IMR-90 (cell line): ENCODE measurements around the gene OPN4. TPM values are rescaled to one million over a fixed set of nuclear protein-coding genes. Genes with fewer than 3 reads are reported as not detected.

Experiments used
- ATAC-seq: fragments of 200-7000 bp; cut with Tn5 transposase; 2 replicates; pipeline ENCODE4 v1.9.1; 2020; ENCODE audit warnings: low read depth, mild to moderate bottlenecking, moderate library complexity
- BruUV-seq: library from RNA; stranded (reverse); fragments of 400-500 nt; replicated peaks from 2 replicates; lab custom pipeline; 2021; lab: Mats Ljungman, UMichigan
- CTCF ChIA-PET: fragments of 300-600 bp; formaldehyde crosslinking; extraction: SDS; loops from one replicate; lab custom pipeline; 2021; ENCODE audit warnings: antibody characterized with exemption; lab: Yijun Ruan, JAX
- POLR2A ChIA-PET: fragments of 300-600 bp; sonication (Branson Sonifier 250); formaldehyde crosslinking; loops from one replicate; lab custom pipeline; 2022; ENCODE audit warnings: antibody characterized with exemption; ENCODE audit not compliant: unreplicated experiment; lab: Charles Lee
- DNase-seq: peaks from one replicate; pipeline ENCODE4 v3.0.0; 2013
- H2AFZ ChIP-seq: replicated peaks from 2 replicates; pipeline ENCODE3; 2013; ENCODE audit warnings: low read length, mild to moderate bottlenecking; ENCODE audit not compliant: poor library complexity
- H2AK5ac ChIP-seq: 2 replicates; pipeline ENCODE4 v1.6.1; 2013; ENCODE audit warnings: low read depth, low read length, inconsistent platforms
- H2AK9ac ChIP-seq: replicated peaks from 2 replicates; pipeline ENCODE3; 2013; ENCODE audit warnings: mild to moderate bottlenecking, low read depth, low read length, moderate library complexity; ENCODE audit not compliant: poor library complexity
- H2BK120ac ChIP-seq: 2 replicates; pipeline ENCODE4 v1.6.1; 2013; ENCODE audit warnings: low read depth, low read length, inconsistent platforms
- H2BK15ac ChIP-seq: 3 replicates; pipeline ENCODE4 v1.6.1; 2013; ENCODE audit warnings: low read depth, low read length, inconsistent platforms
- H2BK20ac ChIP-seq: 2 replicates; pipeline ENCODE4 v1.6.1; 2013; ENCODE audit warnings: low read depth, mild to moderate bottlenecking, inconsistent platforms, low read length, moderate library complexity
- H2BK5ac ChIP-seq: 2 replicates; pipeline ENCODE4 v1.6.1; 2013; ENCODE audit warnings: mild to moderate bottlenecking, low read depth, low read length, inconsistent platforms; ENCODE audit not compliant: poor library complexity, severe bottlenecking
- H3K14ac ChIP-seq: replicated peaks from 2 replicates; pipeline ENCODE4 v1.6.1; 2013; ENCODE audit warnings: low read depth, low read length, inconsistent platforms
- H3K18ac ChIP-seq: 2 replicates; pipeline ENCODE4 v1.6.1; 2013; ENCODE audit warnings: low read depth, low read length, control low read depth
- H3K23ac ChIP-seq: 2 replicates; pipeline ENCODE4 v1.6.1; 2013; ENCODE audit warnings: low read depth, low read length, inconsistent platforms
- H3K27ac ChIP-seq: 2 replicates; pipeline ENCODE4 v1.5.1; 2013; ENCODE audit warnings: mild to moderate bottlenecking, control low read depth, low read length; ENCODE audit not compliant: insufficient read depth
- H3K27me3 ChIP-seq: 2 replicates; pipeline ENCODE4 v1.6.1; 2013; ENCODE audit warnings: low read length; ENCODE audit not compliant: control insufficient read depth, insufficient read depth
- H3K36me3 ChIP-seq: 2 replicates; pipeline ENCODE4 v1.6.1; 2013; ENCODE audit warnings: low read length, mixed read lengths; ENCODE audit not compliant: control insufficient read depth, insufficient read depth
- H3K4ac ChIP-seq: 2 replicates; pipeline ENCODE4 v1.6.1; 2013; ENCODE audit warnings: low read depth, low read length, inconsistent platforms
- H3K4me1 ChIP-seq: 2 replicates; pipeline ENCODE4 v1.6.1; 2013; ENCODE audit warnings: low read length, mixed read lengths; ENCODE audit not compliant: control insufficient read depth, insufficient read depth
- H3K4me2 ChIP-seq: 2 replicates; pipeline ENCODE4 v1.6.1; 2013; ENCODE audit warnings: low read depth, mild to moderate bottlenecking, control low read depth, low read length, moderate library complexity
- H3K4me3 ChIP-seq: 2 replicates; pipeline ENCODE4 v1.5.1; 2013; ENCODE audit warnings: low read depth, mild to moderate bottlenecking, control low read depth, low read length, moderate library complexity; ENCODE audit not compliant: insufficient read depth
- H3K56ac ChIP-seq: 2 replicates; pipeline ENCODE4 v1.6.1; 2013; ENCODE audit warnings: low read length, inconsistent platforms; ENCODE audit not compliant: insufficient read depth; ENCODE audit errors: extremely low read depth
- H3K79me1 ChIP-seq, 2 experiments: 2 replicates each; pipeline ENCODE4 v1.6.1; 2013; ENCODE audit warnings: low read length in 2 of 2, inconsistent platforms in 1 of 2, low read depth in 1 of 2
- H3K9ac ChIP-seq: 2 replicates; pipeline ENCODE4 v1.6.1; 2013; ENCODE audit warnings: low read depth, low read length, control low read depth
- H3K9me1 ChIP-seq: 2 replicates; pipeline ENCODE4 v1.6.1; 2013; ENCODE audit warnings: low read length, inconsistent platforms; ENCODE audit not compliant: insufficient read depth
- H3K9me3 ChIP-seq: 2 replicates; pipeline ENCODE4 v1.6.1; 2013; ENCODE audit warnings: low read length; ENCODE audit not compliant: control insufficient read depth, insufficient read depth
- H4K20me1 ChIP-seq: 2 replicates; pipeline ENCODE4 v1.6.1; 2013; ENCODE audit warnings: low read length, inconsistent platforms; ENCODE audit not compliant: insufficient read depth
- H4K5ac ChIP-seq: 2 replicates; pipeline ENCODE4 v1.6.1; 2013; ENCODE audit warnings: mild to moderate bottlenecking, low read depth, low read length, control low read depth
- H4K8ac ChIP-seq, 2 experiments: 2 replicates each; pipeline ENCODE4 v1.6.1; 2013; ENCODE audit warnings: low read depth in 2 of 2, low read length in 2 of 2, control low read depth in 1 of 2, inconsistent platforms in 1 of 2
- H4K91ac ChIP-seq: 2 replicates; pipeline ENCODE4 v1.6.1; 2013; ENCODE audit warnings: low read depth, low read length, inconsistent platforms; ENCODE audit not compliant: insufficient read depth
- BHLHE40 ChIP-seq: fragments of 150-350 bp; IDR thresholded peaks from 2 replicates; pipeline ENCODE4 v1.6.1; 2016; ENCODE audit warnings: mild to moderate bottlenecking, low read depth, low read length
- MXI1 ChIP-seq: IDR thresholded peaks from 2 replicates; pipeline ENCODE4 v1.6.1; 2012; ENCODE audit warnings: low read depth, mild to moderate bottlenecking, low read length, moderate library complexity, borderline replicate concordance
- NFE2L2 ChIP-seq: fragments of 150-350 bp; IDR thresholded peaks from 2 replicates; pipeline ENCODE4 v1.6.1; 2016; ENCODE audit warnings: low read depth, mild to moderate bottlenecking, low read length
- POLR2A ChIP-seq: IDR thresholded peaks from 2 replicates; pipeline ENCODE4 v1.6.1; 2012; ENCODE audit warnings: mild to moderate bottlenecking, low read depth, low read length
- RFX5 ChIP-seq: IDR thresholded peaks from 2 replicates; pipeline ENCODE4 v1.8.0; 2012; ENCODE audit warnings: low read depth, mild to moderate bottlenecking, low read length, moderate library complexity
- SMC3 ChIP-seq: fragments of 150-350 bp; IDR thresholded peaks from 2 replicates; pipeline ENCODE4 v1.6.1; 2016; ENCODE audit warnings: low read depth, mild to moderate bottlenecking, antibody characterized with exemption, low read length, moderate library complexity
- WGBS, 2 experiments: methylation state at CpG; one replicate each; pipeline versions ENCODE4 v1.1.5 to v1.1.7; 2013; ENCODE audit warnings: missing lambda C conversion rate in 2 of 2; ENCODE audit not compliant: insufficient read length in 1 of 2; ENCODE audit errors: extremely low coverage in 2 of 2; 5-methylcytosine and 5-hydroxymethylcytosine counted together
- dilution Hi-C: fragments of 300-500 bp; cut with HindIII; formaldehyde crosslinking; loops from one replicate; pipeline ENCODE4 v1.14.3; 2018; ENCODE audit warnings: low sequenced_read_pairs; ENCODE audit not compliant: unreplicated experiment
- in situ Hi-C: fragments of 300-500 bp; cut with MboI; formaldehyde crosslinking; loops from 3 replicates; pipeline ENCODE4 v1.14.3; 2019; ENCODE audit warnings: low sequenced_read_pairs, inconsistent platforms, mixed read lengths
- intact Hi-C: fragments of 100-400 bp; cut with micrococcal nuclease; formaldehyde crosslinking; loops from 2 replicates; pipeline ENCODE4 v1.10.0; 2022
- polyA plus RNA-seq, 3 experiments: library from polyadenylated mRNA; depleted of rRNA; stranded (reverse); fragments of >200 nt; gene quantifications; 2 replicates each; pipeline ENCODE4 v1.2.3, GENCODE V29; 2012; ENCODE audit warnings: low replicate concordance in 1 of 3
- total RNA-seq: library from RNA; depleted of rRNA; stranded (reverse); fragments of >200 nt; gene quantifications from 2 replicates; pipeline ENCODE4 v1.2.3, GENCODE V29; 2012

The OPN4 gene
- total and polyA plus RNA-seq, 2 of the 4 experiments (the other 2 are of a cell fraction), result 0.03 TPM; not detected in 1

- Histone ChIP-seq H3K4me2 (no peak overlapping the region), H3K4ac (peak overlapping the region; percentile 75; the same call in 1 of the 2 replicates), H2AK5ac (no peak overlapping the region), H3K27ac (no peak overlapping the region), H4K5ac (no peak overlapping the region), H2BK5ac (no peak overlapping the region), H2BK15ac (no peak overlapping the region), H3K23ac (no peak overlapping the region), H3K9ac (no peak overlapping the region), H4K8ac (no peak overlapping the region), H3K4me3 (no peak overlapping the region), H3K4me1 (peaks cover 4% of the 10 kb centered on the region; the same call in 1 of the 2 replicates), H2BK20ac (0 out of 2 replicates have a peak overlapping the region, but pooled peaks have one; percentile 35), H3K9me3 (no peaks in the 10 kb centered on the region), H3K14ac (peak overlapping the region; percentile 51; the same call in 1 of the 2 replicates), H2AK9ac (peak overlapping the region; percentile 31), H3K27me3 (no peaks in the 10 kb centered on the region; the same call in 1 of the 2 replicates), H3K56ac (no peak overlapping the region), H3K79me1 (no peaks in the 10 kb centered on the region), H4K91ac (no peak overlapping the region), H2BK120ac (peak overlapping the region; percentile 60; the same call in 1 of the 2 replicates), H3K36me3 (no peaks in the 10 kb centered on the region), H3K9me1 (peaks cover 13% of the 10 kb centered on the region), H2AFZ (peak overlapping the region; percentile 84), H3K18ac (no peak overlapping the region), H4K20me1 (no peaks in the 10 kb centered on the region)
- DNase-seq (no peak), ATAC-seq (no peak)
- dilution Hi-C loops (no loop called here), in situ Hi-C loops (no loop called here), intact Hi-C loops (no loop called here)
- BruUV-seq, result no TSS peak
- CTCF ChIA-PET, result no interaction called here
- 83% methylated on average over 2 of the region's 8 CpGs; no CpG with 5 or more reads in 1 of the 2 experiments for WGBS, 2 experiments
- POLR2A ChIA-PET, result no interaction called here
- TF ChIP-seq MXI1 (no peak), BHLHE40 (no peak), SMC3 (no peak), NFE2L2 (no peak), RFX5 (no peak), POLR2A (no peak)
These were observed 2.7 kb downstream of the OPN4 start for GRCh38 chr10:86657011-86657395.
